Esophagus squamous epithelium (tissue), 5 donors: Measurements from ENCODE around the gene IYD. TPM values are rescaled to one million over a fixed set of nuclear protein-coding genes. Genes with fewer than 3 reads are reported as not detected.

Experiments
- DNase-seq: peaks from one replicate; lab custom pipeline; 2025; lab: John Stamatoyannopoulos, UW
- H3K27ac ChIP-seq, 4 donors: fragments of 200-600 bp; sonication (generic); one replicate each; pipeline ENCODE4 v1.5.1; 2016 to 2019; ENCODE audit warnings: mild to moderate bottlenecking in 1 of 4
- H3K27me3 ChIP-seq, 4 donors: fragments of 200-600 bp; sonication (generic); 1 replicate in 3 of 4; 2 replicates in 1 of 4; pipeline versions ENCODE4 v1.5.1 to v1.6.0; 2017 to 2021; ENCODE audit warnings: antibody characterized with exemption in 1 of 4
- H3K36me3 ChIP-seq, 3 donors: fragments of 200-600 bp; sonication (generic); one replicate each; pipeline ENCODE4 v1.5.1; 2016 to 2019
- H3K4me1 ChIP-seq, 3 donors: fragments of 200-600 bp; sonication (generic); one replicate each; pipeline ENCODE4 v1.5.1; 2017 to 2019
- H3K4me3 ChIP-seq, 4 donors: fragments of 200-600 bp; sonication (generic); 1 replicate in 3 of 4; 2 replicates in 1 of 4; pipeline ENCODE4 v1.5.1; 2016 to 2019; ENCODE audit warnings: mild to moderate bottlenecking in 2 of 4, moderate library complexity in 1 of 4
- H3K9me3 ChIP-seq, 3 donors: fragments of 200-600 bp; sonication (generic); one replicate each; pipeline ENCODE4 v1.5.1; 2016 to 2019
- POLR2A ChIP-seq, 4 donors: fragments of 450-650 bp; IDR thresholded peaks; one replicate each; pipeline ENCODE4 v1.6.1; 2017; ENCODE audit warnings: antibody characterized with exemption in 4 of 4, mild to moderate bottlenecking in 4 of 4, moderate library complexity in 3 of 4
- WGBS, 2 donors: methylation state at CpG; one replicate each; pipeline ENCODE4 v1.1.5; 2018; 5-methylcytosine and 5-hydroxymethylcytosine counted together
- intact Hi-C: fragments of 100-400 bp; cut with DNase I; formaldehyde crosslinking; loops from one replicate; pipeline ENCODE4 v1.15.0; 2022
- total RNA-seq, 4 donors: library from RNA; depleted of rRNA; stranded (reverse); fragments of >200 nt; gene quantifications; one replicate each; pipeline ENCODE4 v1.1.0, GENCODE V29; 2016
- TF ChIP-seq, protein P1 (sequence below), 6 experiments: fragments of 450-650 bp in 4 of 6; fragments of 200-600 bp in 2 of 6; sonication (generic) in 2 of 6; IDR thresholded peaks; one replicate each; pipeline ENCODE4 v1.5.1; 2016 to 2019; ENCODE audit warnings: antibody characterized with exemption in 6 of 6, mild to moderate bottlenecking in 4 of 6, moderate library complexity in 4 of 6
- donor health status: DM: yes; HTN: yes; CAD: no.

IYD gene
- total RNA-seq, 4 donors from 2014 or later = not detected

DNA sequence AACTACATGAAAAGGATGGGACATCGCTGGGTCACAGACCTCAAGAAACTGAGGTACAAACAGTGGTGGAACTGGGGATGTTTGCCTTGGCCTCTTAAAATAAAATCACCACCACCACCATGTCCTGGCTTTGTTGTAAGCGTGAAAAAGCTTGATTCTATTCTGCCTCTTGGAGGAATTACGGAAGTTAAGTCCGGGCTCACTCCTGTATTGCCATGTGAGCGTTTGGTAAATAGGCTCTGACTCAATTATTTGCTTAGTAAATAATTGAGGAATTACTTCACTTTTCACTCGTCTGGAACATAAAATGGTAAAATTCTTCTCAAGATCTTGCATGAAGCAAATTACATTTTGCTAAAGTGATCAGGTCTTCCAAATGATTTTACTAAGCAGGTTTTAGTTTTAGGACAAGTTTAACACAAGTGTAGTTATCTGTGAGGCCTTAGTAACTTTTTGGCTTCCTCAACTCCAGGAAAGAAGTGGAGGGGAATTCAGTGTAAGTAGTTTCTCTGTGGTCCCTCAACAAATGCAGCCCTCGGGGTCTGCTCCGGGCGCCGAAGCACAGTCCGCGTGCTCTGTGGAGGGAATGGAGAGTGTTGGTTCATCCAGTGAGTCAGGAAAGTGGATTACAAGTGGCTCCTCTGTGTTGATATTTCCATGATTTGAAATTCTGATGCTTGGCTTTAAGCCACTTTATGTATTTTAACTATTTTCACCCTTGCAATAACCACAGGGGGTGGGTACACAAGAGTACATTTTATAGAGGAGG, 23.8 kb downstream of the IYD start:
- Histone ChIP-seq H3K27me3 (peaks cover 0 to 12% (median 0%) of the 10 kb centered on the region in 4 donors), H3K27ac (no peak overlapping the region), H3K36me3 (no peaks in the 10 kb centered on the region), H3K4me1 (no peaks in the 10 kb centered on the region), H3K9me3 (no peaks in the 10 kb centered on the region), H3K4me3 (no peak overlapping the region)
- intact Hi-C loops = loop anchor here (5.0 kb wide), 1 partner anchor 310 kb away; no protein-coding TSS in a partner anchor
- no peak for TF ChIP-seq POLR2A (IDR thresholded peaks at IDR 0.05)
- TF ChIP-seq, protein P1, sequence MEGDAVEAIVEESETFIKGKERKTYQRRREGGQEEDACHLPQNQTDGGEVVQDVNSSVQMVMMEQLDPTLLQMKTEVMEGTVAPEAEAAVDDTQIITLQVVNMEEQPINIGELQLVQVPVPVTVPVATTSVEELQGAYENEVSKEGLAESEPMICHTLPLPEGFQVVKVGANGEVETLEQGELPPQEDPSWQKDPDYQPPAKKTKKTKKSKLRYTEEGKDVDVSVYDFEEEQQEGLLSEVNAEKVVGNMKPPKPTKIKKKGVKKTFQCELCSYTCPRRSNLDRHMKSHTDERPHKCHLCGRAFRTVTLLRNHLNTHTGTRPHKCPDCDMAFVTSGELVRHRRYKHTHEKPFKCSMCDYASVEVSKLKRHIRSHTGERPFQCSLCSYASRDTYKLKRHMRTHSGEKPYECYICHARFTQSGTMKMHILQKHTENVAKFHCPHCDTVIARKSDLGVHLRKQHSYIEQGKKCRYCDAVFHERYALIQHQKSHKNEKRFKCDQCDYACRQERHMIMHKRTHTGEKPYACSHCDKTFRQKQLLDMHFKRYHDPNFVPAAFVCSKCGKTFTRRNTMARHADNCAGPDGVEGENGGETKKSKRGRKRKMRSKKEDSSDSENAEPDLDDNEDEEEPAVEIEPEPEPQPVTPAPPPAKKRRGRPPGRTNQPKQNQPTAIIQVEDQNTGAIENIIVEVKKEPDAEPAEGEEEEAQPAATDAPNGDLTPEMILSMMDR (IDR thresholded peaks at IDR 0.05) = no peak
- WGBS, 2 donors = 75 to 79% methylated on average over 12 of the region's 12 CpGs
- no peak for DNase-seq

DNA sequence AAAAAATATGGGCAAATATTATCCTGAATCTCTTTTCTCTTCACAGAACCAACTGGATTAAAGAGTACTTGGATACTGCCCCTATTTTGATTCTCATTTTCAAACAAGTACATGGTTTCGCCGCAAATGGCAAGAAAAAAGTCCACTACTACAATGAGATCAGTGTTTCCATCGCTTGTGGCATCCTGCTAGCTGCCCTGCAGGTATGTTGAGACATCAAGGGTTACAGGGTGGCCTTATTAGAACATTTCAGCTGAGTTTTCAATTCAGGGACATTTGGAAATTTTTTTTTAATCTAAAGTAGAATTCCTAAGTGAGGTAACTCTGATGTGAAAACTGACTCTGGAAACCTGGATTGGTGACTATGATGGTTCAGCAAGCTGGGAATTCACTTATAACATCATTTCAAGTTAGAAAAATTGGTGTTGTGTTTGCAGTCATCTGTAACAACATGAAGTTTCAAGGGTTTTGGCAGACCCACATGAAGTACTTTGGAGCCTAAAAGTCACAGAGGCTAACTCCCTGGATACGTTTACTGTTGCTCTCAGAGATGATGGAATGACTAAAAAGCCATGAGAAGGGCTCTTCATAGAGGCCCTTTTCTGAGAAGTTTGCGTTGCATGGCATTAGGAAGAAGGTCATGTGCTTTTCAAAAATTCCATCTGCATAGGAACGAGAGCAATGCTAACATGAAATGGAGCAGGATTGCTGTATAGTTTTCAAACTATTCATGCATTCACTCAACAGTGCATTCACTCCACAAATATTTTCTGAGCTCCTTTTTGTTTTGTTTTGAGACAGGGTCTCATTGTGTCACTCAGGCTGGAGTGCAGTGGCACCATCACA, 25.5 kb downstream of the IYD start:
- Histone ChIP-seq H3K27me3 (peaks cover 0 to 9% (median 0%) of the 10 kb centered on the region in 4 donors), H3K9me3 (no peaks in the 10 kb centered on the region), H3K4me3 (no peak overlapping the region), H3K27ac (no peak overlapping the region), H3K4me1 (no peaks in the 10 kb centered on the region), H3K36me3 (no peaks in the 10 kb centered on the region)
- WGBS, 2 donors = 73 to 78% methylated on average over 6 of the region's 6 CpGs
- TF ChIP-seq POLR2A (IDR thresholded peaks at IDR 0.05) = no peak
- TF ChIP-seq, protein P1 (IDR thresholded peaks at IDR 0.05) = no peak
- no peak for DNase-seq
- intact Hi-C loops = loop anchor here (5.0 kb wide), 1 partner anchor 312 kb away; no protein-coding TSS in a partner anchor

DNA sequence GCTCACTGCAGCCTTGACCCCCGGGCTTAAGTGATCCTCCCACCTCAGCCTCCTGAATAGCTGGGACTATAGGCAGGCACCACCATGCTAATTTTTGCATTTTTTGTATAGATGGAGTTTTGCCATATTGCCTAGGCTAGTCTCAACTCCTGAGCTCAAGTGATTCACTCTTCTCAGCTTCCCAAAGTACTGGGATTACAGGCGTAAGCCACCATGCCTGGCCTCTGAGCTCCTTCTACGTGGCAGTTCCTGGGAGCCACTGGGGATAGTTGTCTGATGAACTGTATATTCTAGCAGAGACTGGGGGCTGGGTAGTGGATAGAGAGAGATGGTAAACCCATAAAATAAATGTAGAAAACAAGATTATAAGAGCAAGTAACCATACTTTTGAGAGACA, 26.1 kb downstream of the IYD start:
- 59 to 68% methylated on average over 3 of the region's 3 CpGs for WGBS, 2 donors
- Histone ChIP-seq H3K9me3 (no peaks in the 10 kb centered on the region), H3K27me3 (peaks cover 0 to 13% (median 0%) of the 10 kb centered on the region in 4 donors), H3K27ac (no peak overlapping the region), H3K36me3 (no peaks in the 10 kb centered on the region), H3K4me1 (no peaks in the 10 kb centered on the region), H3K4me3 (no peak overlapping the region)
- intact Hi-C loops = loop anchor here (5.0 kb wide), 1 partner anchor 313 kb away; no protein-coding TSS in a partner anchor
- DNase-seq = no peak
- no peak for TF ChIP-seq POLR2A (IDR thresholded peaks at IDR 0.05)
- TF ChIP-seq, protein P1 (IDR thresholded peaks at IDR 0.05) = no peak

DNA sequence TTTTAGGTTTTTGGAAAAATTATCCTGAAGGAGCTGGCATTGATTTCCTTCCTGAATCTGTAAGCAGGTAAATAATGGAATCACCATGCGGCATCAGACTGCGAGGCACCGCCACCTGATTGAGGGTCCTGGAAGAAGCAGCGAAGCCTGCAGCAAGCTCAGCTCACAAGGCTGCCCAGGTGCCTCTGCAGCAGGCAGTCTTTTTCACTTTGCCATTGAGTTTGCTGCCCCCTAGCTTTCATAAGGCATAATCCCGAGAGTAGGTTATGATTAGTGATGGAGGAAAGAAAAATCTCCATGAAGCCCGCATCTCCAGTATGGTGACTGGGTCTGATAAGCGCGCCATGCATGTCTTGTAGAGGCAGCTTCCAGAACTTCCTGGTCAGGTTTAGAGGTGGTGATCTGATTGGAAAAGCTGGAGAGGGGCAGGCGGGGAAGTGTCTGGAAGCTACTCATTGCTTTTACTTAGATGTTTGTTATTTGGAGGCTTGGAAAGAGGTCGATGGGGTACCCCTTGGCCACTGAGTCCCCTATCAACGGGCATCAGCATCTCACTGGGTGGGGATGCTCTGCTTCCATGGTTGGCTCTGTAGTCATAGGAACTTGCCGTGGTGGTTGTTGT, 26.7 kb downstream of the IYD start:
- Histone ChIP-seq H3K27me3 (peaks cover 0 to 13% (median 0%) of the 10 kb centered on the region in 4 donors), H3K27ac (no peak overlapping the region), H3K9me3 (no peaks in the 10 kb centered on the region), H3K4me1 (no peaks in the 10 kb centered on the region), H3K4me3 (no peak overlapping the region), H3K36me3 (no peaks in the 10 kb centered on the region)
- TF ChIP-seq, protein P1 (IDR thresholded peaks at IDR 0.05) = peak; percentile 33 to 83 (median 76)
- no peak for TF ChIP-seq POLR2A (IDR thresholded peaks at IDR 0.05)
- no peak for DNase-seq
- 39 to 45% methylated on average over 12 of the region's 12 CpGs for WGBS, 2 donors
- intact Hi-C loops = no loop called here
